Smooth muscle cell (in vitro differentiated cells): ENCODE data around the gene DYNLL1. TPM values are rescaled to one million over a fixed set of nuclear protein-coding genes. Genes with fewer than 3 reads are reported as not detected.
A peak's percentile ranks its signal among the peaks of the same experiment; 100 is the strongest.

Experiments used
- DNase-seq: peaks from one replicate; lab custom pipeline; 2025; ENCODE audit not compliant: unreplicated experiment; lab: John Stamatoyannopoulos, UW
- H2AFZ ChIP-seq: fragments of 200-600 bp; sonication (generic); 2 replicates; pipeline ENCODE4 v1.6.0; 2016; ENCODE audit warnings: antibody characterized with exemption, low read depth, mild to moderate bottlenecking
- H3F3A ChIP-seq: fragments of 200-600 bp; sonication (generic); 2 replicates; pipeline ENCODE4 v1.6.0; 2017; ENCODE audit warnings: antibody characterized with exemption, low read depth
- H3K27ac ChIP-seq: fragments of 200-600 bp; sonication (generic); 2 replicates; pipeline ENCODE4 v1.5.1; 2016; ENCODE audit warnings: low read depth, mild to moderate bottlenecking
- H3K27me3 ChIP-seq: fragments of 200-600 bp; sonication (generic); 2 replicates; pipeline ENCODE4 v1.6.1; 2016; ENCODE audit warnings: low read depth, mild to moderate bottlenecking
- H3K36me3 ChIP-seq: fragments of 200-600 bp; sonication (generic); 2 replicates; pipeline ENCODE4 v1.5.1; 2016; ENCODE audit warnings: low read depth
- H3K4me1 ChIP-seq: fragments of 200-600 bp; sonication (generic); 2 replicates; pipeline ENCODE4 v1.5.1; 2016; ENCODE audit warnings: low read depth
- H3K4me2 ChIP-seq: fragments of 200-600 bp; sonication (generic); 2 replicates; pipeline ENCODE4 v1.6.0; 2016; ENCODE audit warnings: mild to moderate bottlenecking
- H3K4me3 ChIP-seq: fragments of 200-600 bp; sonication (generic); 2 replicates; pipeline ENCODE4 v1.5.1; 2016; ENCODE audit warnings: mild to moderate bottlenecking
- H3K79me2 ChIP-seq: fragments of 200-600 bp; sonication (generic); 2 replicates; pipeline ENCODE4 v1.6.0; 2016; ENCODE audit warnings: low read depth, mild to moderate bottlenecking
- H3K9ac ChIP-seq: fragments of 200-600 bp; sonication (generic); 2 replicates; pipeline ENCODE4 v1.6.0; 2016; ENCODE audit warnings: low read depth
- H3K9me3 ChIP-seq: fragments of 200-600 bp; sonication (generic); replicated peaks from 2 replicates; pipeline ENCODE4 v1.5.1; 2016; ENCODE audit warnings: low read depth
- H4K20me1 ChIP-seq: fragments of 200-600 bp; sonication (generic); 2 replicates; pipeline ENCODE4 v1.6.0; 2016; ENCODE audit warnings: low read depth
- WGBS: methylation state at CpG from one replicate; pipeline ENCODE4 v1.1.7; 2016; ENCODE audit warnings: low lambda C conversion rate; 5-methylcytosine and 5-hydroxymethylcytosine counted together
- polyA plus RNA-seq: library from polyadenylated mRNA; unstranded; fragments of >200 nt; fragmentation: Nextera tagmentation; extraction: Ambion mirVana; gene quantifications from 2 replicates; pipeline ENCODE4 v1.2.1, GENCODE V29; 2016
- total RNA-seq: library from RNA; depleted of rRNA; stranded (reverse); fragments of >200 nt; gene quantifications from 2 replicates; pipeline ENCODE4 v1.2.3, GENCODE V29; 2014
- TF ChIP-seq, protein P1 (sequence below): fragments of 200-600 bp; sonication (generic); IDR thresholded peaks from 2 replicates; pipeline ENCODE4 v1.5.1; 2017; ENCODE audit warnings: borderline replicate concordance, mild to moderate bottlenecking, antibody characterized with exemption; ENCODE audit not compliant: insufficient read depth, poor library complexity, severe bottlenecking

The DYNLL1 gene
- total and polyA plus RNA-seq, 2 experiments from 2014 or later = 497 to 502 TPM

DNA sequence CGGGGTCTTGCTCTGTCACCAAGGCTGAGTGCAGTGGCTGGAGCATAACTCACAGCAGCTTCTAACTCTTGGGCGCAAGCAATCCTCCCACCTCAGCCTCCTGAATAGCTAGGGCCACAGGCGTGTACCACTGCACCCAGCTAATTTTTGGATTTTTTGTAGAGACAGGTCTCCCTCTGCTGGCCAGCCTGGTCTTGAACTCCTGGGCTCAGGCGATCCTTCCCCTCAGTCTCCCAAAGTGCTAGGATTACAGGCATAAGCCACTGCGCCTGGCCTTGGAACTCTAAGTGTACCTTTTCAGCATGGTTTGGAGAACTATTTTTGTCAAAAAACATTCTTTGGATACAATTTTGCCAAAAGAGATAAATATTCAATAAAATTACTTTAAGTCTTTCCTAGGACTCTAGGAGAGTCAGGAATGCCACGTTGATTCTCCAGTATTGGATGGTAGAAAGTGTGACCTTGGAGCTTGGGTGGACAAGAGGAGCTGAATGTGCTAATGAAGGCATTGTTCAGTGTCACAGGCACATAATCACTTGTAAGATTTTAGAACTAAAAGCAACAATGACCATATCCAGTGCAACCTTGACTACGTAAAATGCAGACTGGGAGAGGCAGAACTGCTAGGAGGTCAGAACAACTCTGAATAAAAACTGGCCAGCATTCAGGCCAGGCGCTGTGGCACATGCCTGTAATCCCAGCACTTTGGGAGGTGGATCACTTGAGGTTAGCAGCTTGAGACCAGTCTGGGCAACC, 29.2 kb upstream of the DYNLL1 start:
- Histone ChIP-seq H3K4me2 (peak overlapping the region; percentile 8), H4K20me1 (peaks cover 62% of the 10 kb centered on the region), H3K4me1 (peaks cover 11% of the 10 kb centered on the region), H3K36me3 (no peaks in the 10 kb centered on the region), H3K27ac (peak overlapping the region; percentile 37), H2AFZ (no peak overlapping the region), H3K9ac (no peak overlapping the region), H3K4me3 (no peak overlapping the region), H3K79me2 (peaks cover 75% of the 10 kb centered on the region), H3F3A (no peaks in the 10 kb centered on the region), H3K27me3 (no peaks in the 10 kb centered on the region), H3K9me3 (no peaks in the 10 kb centered on the region)
- no peak for DNase-seq
- 73% methylated on average over 8 of the region's 8 CpGs for WGBS
- TF ChIP-seq, protein P1, sequence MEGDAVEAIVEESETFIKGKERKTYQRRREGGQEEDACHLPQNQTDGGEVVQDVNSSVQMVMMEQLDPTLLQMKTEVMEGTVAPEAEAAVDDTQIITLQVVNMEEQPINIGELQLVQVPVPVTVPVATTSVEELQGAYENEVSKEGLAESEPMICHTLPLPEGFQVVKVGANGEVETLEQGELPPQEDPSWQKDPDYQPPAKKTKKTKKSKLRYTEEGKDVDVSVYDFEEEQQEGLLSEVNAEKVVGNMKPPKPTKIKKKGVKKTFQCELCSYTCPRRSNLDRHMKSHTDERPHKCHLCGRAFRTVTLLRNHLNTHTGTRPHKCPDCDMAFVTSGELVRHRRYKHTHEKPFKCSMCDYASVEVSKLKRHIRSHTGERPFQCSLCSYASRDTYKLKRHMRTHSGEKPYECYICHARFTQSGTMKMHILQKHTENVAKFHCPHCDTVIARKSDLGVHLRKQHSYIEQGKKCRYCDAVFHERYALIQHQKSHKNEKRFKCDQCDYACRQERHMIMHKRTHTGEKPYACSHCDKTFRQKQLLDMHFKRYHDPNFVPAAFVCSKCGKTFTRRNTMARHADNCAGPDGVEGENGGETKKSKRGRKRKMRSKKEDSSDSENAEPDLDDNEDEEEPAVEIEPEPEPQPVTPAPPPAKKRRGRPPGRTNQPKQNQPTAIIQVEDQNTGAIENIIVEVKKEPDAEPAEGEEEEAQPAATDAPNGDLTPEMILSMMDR = peak; percentile 51

DNA sequence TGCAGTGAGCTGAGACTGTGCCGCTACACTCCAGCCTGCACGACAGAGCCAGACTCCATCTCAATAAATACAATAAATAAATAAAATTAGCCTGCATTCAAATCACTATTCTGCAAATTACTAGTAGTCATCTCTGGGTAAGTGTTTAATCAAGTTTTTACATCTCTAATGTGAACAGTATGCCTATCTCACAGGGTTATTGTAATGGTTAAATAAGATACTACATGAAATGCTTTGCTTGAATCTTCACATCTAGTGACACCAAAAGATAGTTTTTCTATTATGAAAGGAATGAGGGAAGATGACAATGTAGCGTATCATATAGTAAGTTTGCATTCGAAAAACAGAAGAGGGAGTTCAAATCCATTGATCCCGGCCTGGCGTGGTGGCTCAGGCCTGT, 28.5 kb upstream of the DYNLL1 start:
- no peak overlapping the region for H3K9ac ChIP-seq
- no peak overlapping the region for H2AFZ ChIP-seq
- H3K36me3 ChIP-seq = no peaks in the 10 kb centered on the region
- peaks cover 80% of the 10 kb centered on the region for H3K79me2 ChIP-seq
- H3K4me3 ChIP-seq = no peak overlapping the region
- no peak overlapping the region for H3K4me2 ChIP-seq
- no peaks in the 10 kb centered on the region for H3F3A ChIP-seq
- TF ChIP-seq, protein P1 = no peak
- H3K4me1 ChIP-seq = peaks cover 11% of the 10 kb centered on the region
- H4K20me1 ChIP-seq = peaks cover 57% of the 10 kb centered on the region
- H3K27ac ChIP-seq = no peak overlapping the region
- WGBS = 94% methylated on average over 6 of the region's 6 CpGs
- no peak for DNase-seq
- H3K27me3 ChIP-seq = no peaks in the 10 kb centered on the region
- H3K9me3 ChIP-seq = no peaks in the 10 kb centered on the region

DNA sequence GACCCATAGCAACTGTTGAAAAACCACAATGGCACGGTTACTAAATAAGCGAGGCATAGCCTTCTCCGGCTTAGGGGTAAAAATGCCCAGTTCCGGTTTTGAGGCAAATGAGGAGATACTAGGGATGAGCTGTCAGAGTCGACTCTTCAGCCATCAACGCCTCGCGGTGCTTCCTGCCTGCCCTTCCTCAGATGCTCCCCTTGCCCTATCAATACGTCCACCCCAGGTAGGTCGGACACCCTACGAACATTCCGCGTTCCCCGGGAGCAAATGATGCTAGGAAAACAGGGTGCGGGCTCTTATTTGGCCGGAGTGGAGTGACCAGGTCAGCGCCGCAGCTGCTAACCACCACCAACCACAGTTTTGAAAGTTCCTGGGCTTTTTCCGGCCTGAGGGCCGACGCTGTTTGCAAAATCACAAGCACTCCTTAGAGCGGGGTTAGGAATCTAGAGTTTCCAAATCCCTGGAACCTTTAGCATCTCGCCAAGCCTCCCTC, 27.5 kb upstream of the DYNLL1 start:
- Histone ChIP-seq H2AFZ (no peak overlapping the region), H3K36me3 (no peaks in the 10 kb centered on the region), H3K4me1 (peaks cover 11% of the 10 kb centered on the region), H3K4me2 (peak overlapping the region; percentile 99), H3K4me3 (peak overlapping the region; percentile 99), H3K9me3 (no peaks in the 10 kb centered on the region), H3K27ac (peak overlapping the region; percentile 95), H3K9ac (peak overlapping the region; percentile 95), H3K27me3 (no peaks in the 10 kb centered on the region), H3K79me2 (peaks cover 81% of the 10 kb centered on the region), H4K20me1 (peaks cover 56% of the 10 kb centered on the region), H3F3A (no peaks in the 10 kb centered on the region)
- TF ChIP-seq, protein P1 = no peak
- WGBS = 1% methylated on average over 23 of the region's 23 CpGs
- peak; percentile 23 for DNase-seq
